UCSD-AML1 (cell line): ENCODE data around the gene KCNH4.

Source experiments
- DNase-seq: peaks from one replicate; lab custom pipeline; 2025; ENCODE audit not compliant: unreplicated experiment; lab: John Stamatoyannopoulos, UW

The KCNH4 gene

GRCh38 chr17:42138749-42139492 lies 42.0 kb downstream of the KCNH4 start:
- DNase-seq = no peak

- no peak for DNase-seq
These were observed 44.3 kb downstream of the KCNH4 start for GRCh38 chr17:42136654-42137051.

- no peak for DNase-seq
These were observed 45.0 kb downstream of the KCNH4 start for GRCh38 chr17:42135664-42136653.

- DNase-seq = no peak
These were observed 45.8 kb downstream of the KCNH4 start for GRCh38 chr17:42135151-42135550.

- no peak for DNase-seq
These were observed 47.4 kb downstream of the KCNH4 start for GRCh38 chr17:42133461-42134041.

- DNase-seq = peak; percentile 80
These were observed 48.0 kb downstream of the KCNH4 start for GRCh38 chr17:42132941-42133340.

- no peak for DNase-seq
These were observed 48.9 kb downstream of the KCNH4 start for GRCh38 chr17:42131981-42132432.

GRCh38 chr17:42131232-42131631 lies 49.7 kb downstream of the KCNH4 start:
- no peak for DNase-seq

GRCh38 chr17:42130310-42130936 lies 50.5 kb downstream of the KCNH4 start:
- DNase-seq = peak; percentile 35

GRCh38 chr17:42129109-42129837 lies 51.7 kb downstream of the KCNH4 start:
- DNase-seq = no peak

GRCh38 chr17:42127414-42127813 lies 53.5 kb downstream of the KCNH4 start:
- DNase-seq = no peak

GRCh38 chr17:42126836-42127235 lies 54.1 kb downstream of the KCNH4 start:
- DNase-seq = no peak

GRCh38 chr17:42125565-42125964 lies 55.4 kb downstream of the KCNH4 start:
- DNase-seq = no peak

GRCh38 chr17:42124256-42124655 lies 56.7 kb downstream of the KCNH4 start:
- no peak for DNase-seq

GRCh38 chr17:42122371-42123303 lies 58.3 kb downstream of the KCNH4 start, which contains the start of gene HSPB9:
HSPB9 (plus strand) TSS chr17:42122804; CDS start chr17:42122851, 47 bp downstream.
- DNase-seq = no peak

GRCh38 chr17:42120770-42121769 lies 59.9 kb downstream of the KCNH4 start, which contains the start of gene KAT2A:
KAT2A (minus strand) TSS chr17:42121367; CDS start chr17:42121304, 63 bp downstream.
- peak; percentile 83 for DNase-seq

- DNase-seq = no peak
These were observed 60.7 kb downstream of the KCNH4 start for GRCh38 chr17:42120161-42120769.
